H9 (cell line): ENCODE results near the gene SERPINA5. TPM values are rescaled to one million over a fixed set of nuclear protein-coding genes. Genes with fewer than 3 reads are reported as not detected.

Experiments used
- DNase-seq: peaks from one replicate; pipeline ENCODE4 v3.0.0-alpha.2; 2017
- H2AFZ ChIP-seq: one replicate; pipeline ENCODE4 v1.6.1; 2013; ENCODE audit warnings: mild to moderate bottlenecking, low read length, control low read depth, moderate library complexity
- H2AK5ac ChIP-seq: 2 replicates; pipeline ENCODE4 v1.6.1; 2013; ENCODE audit warnings: low read length, control low read depth, mixed read lengths; ENCODE audit not compliant: insufficient read length
- H2BK120ac ChIP-seq: one replicate; pipeline ENCODE4 v1.6.1; 2013; ENCODE audit warnings: low read depth, mild to moderate bottlenecking, low read length, control low read depth, inconsistent platforms; ENCODE audit not compliant: poor library complexity, severe bottlenecking
- H2BK12ac ChIP-seq: 2 replicates; pipeline ENCODE4 v1.6.1; 2013; ENCODE audit warnings: low read length, control low read depth, mixed read lengths, low read depth; ENCODE audit not compliant: insufficient read length
- H2BK15ac ChIP-seq: 2 replicates; pipeline ENCODE4 v1.6.1; 2013; ENCODE audit warnings: low read depth, low read length, control low read depth
- H2BK20ac ChIP-seq: one replicate; pipeline ENCODE4 v1.6.1; 2013; ENCODE audit warnings: low read depth, mild to moderate bottlenecking, low read length, control low read depth, inconsistent platforms; ENCODE audit not compliant: poor library complexity, severe bottlenecking
- H2BK5ac ChIP-seq: 2 replicates; pipeline ENCODE4 v1.6.1; 2013; ENCODE audit warnings: low read length, control low read depth, mixed read lengths; ENCODE audit not compliant: insufficient read length
- H3K14ac ChIP-seq: 2 replicates; pipeline ENCODE4 v1.6.1; 2013; ENCODE audit warnings: low read length, control low read depth; ENCODE audit not compliant: insufficient read depth
- H3K18ac ChIP-seq: 2 replicates; pipeline ENCODE4 v1.6.1; 2013; ENCODE audit warnings: low read depth, mild to moderate bottlenecking, mixed read lengths, low read length, control low read depth; ENCODE audit not compliant: insufficient read length
- H3K23ac ChIP-seq: 2 replicates; pipeline ENCODE4 v1.6.1; 2013; ENCODE audit warnings: low read length, control low read depth, mixed read lengths, low read depth; ENCODE audit not compliant: insufficient read length
- H3K23me2 ChIP-seq: 2 replicates; pipeline ENCODE4 v1.6.1; 2013; ENCODE audit warnings: low read depth, mild to moderate bottlenecking, mixed read lengths, low read length, control low read depth; ENCODE audit not compliant: insufficient read length, poor library complexity, severe bottlenecking
- H3K27ac ChIP-seq: 2 replicates; pipeline ENCODE4 v1.5.1; 2013; ENCODE audit warnings: low read length, control low read depth, mixed read lengths, low read depth; ENCODE audit not compliant: insufficient read length
- H3K27me3 ChIP-seq: 2 replicates; pipeline ENCODE4 v1.6.1; 2013; ENCODE audit warnings: low read length, control low read depth, inconsistent platforms; ENCODE audit not compliant: insufficient read depth
- H3K4ac ChIP-seq: 2 replicates; pipeline ENCODE4 v1.6.1; 2013; ENCODE audit warnings: low read depth, mild to moderate bottlenecking, control low read depth, inconsistent platforms, low read length, moderate library complexity
- H3K4me1 ChIP-seq: 2 replicates; pipeline ENCODE4 v1.6.1; 2013; ENCODE audit warnings: low read length, control low read depth, inconsistent platforms; ENCODE audit not compliant: insufficient read depth
- H3K4me2 ChIP-seq: 2 replicates; pipeline ENCODE4 v1.6.1; 2013; ENCODE audit warnings: low read length, control low read depth, mixed read lengths; ENCODE audit not compliant: insufficient read length, insufficient read depth
- H3K56ac ChIP-seq: 2 replicates; pipeline ENCODE4 v1.6.1; 2013; ENCODE audit warnings: low read depth, mild to moderate bottlenecking, mixed read lengths, low read length, control low read depth; ENCODE audit not compliant: insufficient read length
- H3K79me1 ChIP-seq: 2 replicates; pipeline ENCODE4 v1.6.1; 2013; ENCODE audit warnings: low read depth, mild to moderate bottlenecking, moderate library complexity, low read length, control low read depth, inconsistent platforms; ENCODE audit not compliant: insufficient read depth, poor library complexity, severe bottlenecking
- H3K79me2 ChIP-seq: 2 replicates; pipeline ENCODE4 v1.6.1; 2013; ENCODE audit warnings: low read length, control low read depth, inconsistent platforms; ENCODE audit not compliant: insufficient read depth
- H3K9ac ChIP-seq: 2 replicates; pipeline ENCODE4 v1.6.1; 2013; ENCODE audit warnings: low read length, control low read depth, mixed read lengths; ENCODE audit not compliant: insufficient read length; ENCODE audit errors: extremely low read depth
- H3K9me3 ChIP-seq: one replicate; pipeline ENCODE4 v1.6.1; 2013; ENCODE audit warnings: low read depth, low read length, inconsistent platforms; ENCODE audit not compliant: control insufficient read depth
- H3T11ph ChIP-seq: one replicate; pipeline ENCODE4 v1.6.1; 2013; ENCODE audit warnings: mild to moderate bottlenecking, low read length, control low read depth, inconsistent platforms
- H4K20me1 ChIP-seq: one replicate; pipeline ENCODE4 v1.6.1; 2013; ENCODE audit not compliant: control insufficient read depth, insufficient read length, insufficient read depth
- H4K5ac ChIP-seq: 2 replicates; pipeline ENCODE4 v1.6.1; 2013; ENCODE audit warnings: low read depth, mild to moderate bottlenecking, mixed read lengths, low read length, control low read depth; ENCODE audit not compliant: insufficient read length
- H4K8ac ChIP-seq: replicated peaks from 2 replicates; pipeline ENCODE4 v1.6.1; 2013; ENCODE audit warnings: low read length, control low read depth, mixed read lengths, low read depth; ENCODE audit not compliant: insufficient read length
- H4K91ac ChIP-seq: 2 replicates; pipeline ENCODE4 v1.6.1; 2013; ENCODE audit warnings: low read depth, mild to moderate bottlenecking, moderate library complexity, mixed read lengths, low read length, control low read depth; ENCODE audit not compliant: insufficient read length
- H3K27ac Mint-ChIP-seq, 3 experiments: 2 replicates in 2 of 3; 3 replicates in 1 of 3; pipeline ENCODE4 v1.8.0; 2020 to 2021; ENCODE audit warnings: mixed read lengths in 3 of 3, mild to moderate bottlenecking in 1 of 3, moderate library complexity in 1 of 3
- H3K27me3 Mint-ChIP-seq: 2 replicates; pipeline ENCODE4 v1.8.0; 2021; ENCODE audit warnings: low read depth, mild to moderate bottlenecking, moderate library complexity, mixed read lengths
- H3K36me3 Mint-ChIP-seq, 3 experiments: 2 replicates in 2 of 3; 3 replicates in 1 of 3; pipeline ENCODE4 v1.8.0; 2020 to 2021; ENCODE audit warnings: low read depth in 3 of 3, mixed read lengths in 3 of 3; ENCODE audit not compliant: insufficient read depth in 1 of 3
- H3K4me1 Mint-ChIP-seq, 2 experiments: 2 replicates each; pipeline ENCODE4 v1.8.0; 2020; ENCODE audit warnings: mixed read lengths in 2 of 2
- H3K4me3 Mint-ChIP-seq, 2 experiments: 2 replicates in 1 of 2; 3 replicates in 1 of 2; pipeline ENCODE4 v1.8.0; 2020 to 2021; ENCODE audit warnings: mild to moderate bottlenecking in 2 of 2, mixed read lengths in 2 of 2, moderate library complexity in 1 of 2
- H3K9me3 Mint-ChIP-seq, 2 experiments: 2 replicates in 1 of 2; 3 replicates in 1 of 2; pipeline ENCODE4 v1.8.0; 2020; ENCODE audit warnings: mild to moderate bottlenecking in 2 of 2, mixed read lengths in 2 of 2, moderate library complexity in 1 of 2
- CTCF ChIP-seq: fragments of 200-600 bp; sonication (generic); conservative IDR thresholded peaks from 3 replicates; pipeline ENCODE4 v1.8.0; 2021; ENCODE audit warnings: antibody characterized with exemption, mild to moderate bottlenecking
- WGBS: extraction: QIAGEN DNeasy Blood & Tissue Kit; methylation state at CpG from one replicate; pipeline ENCODE4 v1.1.7; 2013; ENCODE audit warnings: missing lambda C conversion rate, low lambda C conversion rate, mixed read lengths; ENCODE audit not compliant: insufficient read length; ENCODE audit errors: extremely low coverage; 5-methylcytosine and 5-hydroxymethylcytosine counted together
- total RNA-seq: library from RNA; stranded (reverse); gene quantifications from 2 replicates; pipeline ENCODE4 v1.2.1, GENCODE V29; 2021

SERPINA5 gene
- total RNA-seq, 1 experiment from 2014 or later = 1.1 TPM

GRCh38 chr14:94532447-94532846, 48.8 kb upstream of the SERPINA5 start:
- Histone ChIP-seq H3K23me2 (no peaks in the 10 kb centered on the region), H2BK12ac (no peak overlapping the region), H3K56ac (no peak overlapping the region), H3K4ac (no peak overlapping the region), H4K20me1 (no peaks in the 10 kb centered on the region), H3K4me1 (no peaks in the 10 kb centered on the region), H4K91ac (no peak overlapping the region), H2BK15ac (no peak overlapping the region), H2BK20ac (no peak overlapping the region), H2AFZ (no peak overlapping the region), H3K9me3 (no peaks in the 10 kb centered on the region), H2BK5ac (no peak overlapping the region), H3K27ac (no peak overlapping the region), H3K23ac (no peak overlapping the region), H2BK120ac (no peak overlapping the region), H3T11ph (no peak overlapping the region), H2AK5ac (no peak overlapping the region), H3K27me3 (no peaks in the 10 kb centered on the region), H3K79me1 (no peaks in the 10 kb centered on the region), H3K9ac (no peak overlapping the region), H3K14ac (no peak overlapping the region), H3K79me2 (no peaks in the 10 kb centered on the region), H3K4me2 (no peak overlapping the region), H4K8ac (no peak overlapping the region), H3K18ac (no peak overlapping the region), H4K5ac (no peak overlapping the region)
- TF ChIP-seq CTCF = no peak
- Mint-ChIP-seq H3K27ac (no peak overlapping the region), H3K36me3 (no peaks in the 10 kb centered on the region), H3K4me3 (no peak overlapping the region), H3K4me1 (no peaks in the 10 kb centered on the region), H3K9me3 (no peaks in the 10 kb centered on the region; a peak in 1 of 5 replicates), H3K27me3 (peaks cover 18% of the 10 kb centered on the region)
- DNase-seq = no peak
- no CpG with 5 or more reads among the region's 2 CpGs for WGBS
